ENCODE data around the gene ARHGAP26. TPM values are rescaled to one million over a fixed set of nuclear protein-coding genes. Genes with fewer than 3 reads are reported as not detected.
A peak's percentile ranks its signal among the peaks of the same experiment; 100 is the strongest.

The ARHGAP26 gene
- total RNA-seq, 5 donors from 2014 or later (not counting 1 experiment from before 2014, with no cell fraction given), result 22.8 to 49.3 (median 28.3) TPM

GRCh38 chr5:143214890-143215289 is 444.7 kb downstream of the ARHGAP26 start:
- H3K4me3 Mint-ChIP-seq, result no peak overlapping the region
- peaks cover 44% of the 10 kb centered on the region for H3K36me3 Mint-ChIP-seq
- Histone ChIP-seq H3K27me3 (replicated peaks in 1 of 2; ENCODE audit: control insufficient read depth in 2 of 2, extremely low read depth in 1 of 2, insufficient read depth in 2 of 2, low read length in 1 of 2) (no peaks in the 10 kb centered on the region), H3K4me3 (ENCODE audit: control insufficient read depth in 1 of 2, extremely low read depth in 1 of 2, low read length in 1 of 2) (no peak overlapping the region), H3K36me3 (ENCODE audit: control insufficient read depth in 2 of 2, extremely low read depth in 1 of 2, insufficient read depth in 1 of 2, low read length in 1 of 2) (peaks cover 0 to 21% of the 10 kb centered on the region in 2 donors), H3K27ac (ENCODE audit: low read length) (no peak overlapping the region), H3K9me3 (no peaks in the 10 kb centered on the region), H3K4me1 (ENCODE audit: control insufficient read depth in 1 of 2, extremely low read depth in 1 of 2, insufficient read depth in 2 of 2, low read length in 2 of 2) (peaks cover 0 to 6% of the 10 kb centered on the region in 2 experiments)
- peaks cover 15 to 18% (median 16%) of the 10 kb centered on the region in 3 donors for H3K4me1 Mint-ChIP-seq
- whole genome bisulfite sequencing (ENCODE audit: insufficient coverage), result 88% methylated on average over 6 of the region's 6 CpGs
- ChIA-PET CTCF (no interaction called here), POLR2A (no interaction called here)
- ATAC-seq (replicated peaks in 1 of 4), result no peak
- H3K9me3 Mint-ChIP-seq, result no peaks in the 10 kb centered on the region
- H3K27me3 Mint-ChIP-seq, result no peaks in the 10 kb centered on the region
- no peak for DNase-seq
- H3K27ac Mint-ChIP-seq, result no peak overlapping the region

- H3K9me3 ChIP-seq, result no peaks in the 10 kb centered on the region
- Mint-ChIP-seq H3K27me3 (no peaks in the 10 kb centered on the region), H3K9me3 (no peaks in the 10 kb centered on the region), H3K36me3 (peaks cover 36% of the 10 kb centered on the region), H3K4me3 (no peak overlapping the region), H3K4me1 (peaks cover 22 to 24% (median 23%) of the 10 kb centered on the region in 3 donors), H3K27ac (no peak overlapping the region)
- peaks cover 0 to 10% of the 10 kb centered on the region in 2 experiments for H3K4me1 ChIP-seq (ENCODE audit: control insufficient read depth in 1 of 2, extremely low read depth in 1 of 2, insufficient read depth in 2 of 2, low read length in 2 of 2)
- ChIA-PET CTCF (no interaction called here), POLR2A (no interaction called here)
- H3K36me3 ChIP-seq (ENCODE audit: control insufficient read depth in 2 of 2, extremely low read depth in 1 of 2, insufficient read depth in 1 of 2, low read length in 1 of 2), result peaks cover 0 to 21% of the 10 kb centered on the region in 2 donors
- ATAC-seq (replicated peaks in 1 of 4), result no peak
- H3K27me3 ChIP-seq (replicated peaks in 1 of 2; ENCODE audit: control insufficient read depth in 2 of 2, extremely low read depth in 1 of 2, insufficient read depth in 2 of 2, low read length in 1 of 2), result no peaks in the 10 kb centered on the region
- no peak for DNase-seq
- WGBS (ENCODE audit: insufficient coverage), result 100% methylated on average over 1 of the region's 6 CpGs
- no peak overlapping the region for H3K4me3 ChIP-seq (ENCODE audit: control insufficient read depth in 1 of 2, extremely low read depth in 1 of 2, low read length in 1 of 2)
- no peak overlapping the region for H3K27ac ChIP-seq (ENCODE audit: low read length)
These were observed 445.5 kb downstream of the ARHGAP26 start for GRCh38 chr5:143215690-143216089.

- no peaks in the 10 kb centered on the region for H3K27me3 ChIP-seq (replicated peaks in 1 of 2; ENCODE audit: control insufficient read depth in 2 of 2, extremely low read depth in 1 of 2, insufficient read depth in 2 of 2, low read length in 1 of 2)
- ChIA-PET CTCF (interaction anchor here in 1 of 2 donors (0.7 kb wide), 1 partner anchor 180 kb away, joined by 3 read pairs; no protein-coding TSS in a partner anchor), POLR2A (no interaction called here)
- no peak for DNase-seq
- peaks cover 0 to 21% of the 10 kb centered on the region in 2 donors for H3K36me3 ChIP-seq (ENCODE audit: control insufficient read depth in 2 of 2, extremely low read depth in 1 of 2, insufficient read depth in 1 of 2, low read length in 1 of 2)
- Mint-ChIP-seq H3K4me1 (peaks cover 27 to 30% (median 28%) of the 10 kb centered on the region in 3 donors), H3K9me3 (no peaks in the 10 kb centered on the region), H3K4me3 (no peak overlapping the region), H3K27ac (no peak overlapping the region), H3K36me3 (peaks cover 39% of the 10 kb centered on the region), H3K27me3 (no peaks in the 10 kb centered on the region)
- H3K27ac ChIP-seq (ENCODE audit: low read length), result no peak overlapping the region
- no peaks in the 10 kb centered on the region for H3K9me3 ChIP-seq
- H3K4me1 ChIP-seq (ENCODE audit: control insufficient read depth in 1 of 2, extremely low read depth in 1 of 2, insufficient read depth in 2 of 2, low read length in 2 of 2), result peaks cover 0 to 10% of the 10 kb centered on the region in 2 experiments
- 98% methylated on average over 5 of the region's 9 CpGs for WGBS (ENCODE audit: insufficient coverage)
- no peak overlapping the region for H3K4me3 ChIP-seq (ENCODE audit: control insufficient read depth in 1 of 2, extremely low read depth in 1 of 2, low read length in 1 of 2)
- no peak for ATAC-seq (replicated peaks in 1 of 4)
These were observed 446.0 kb downstream of the ARHGAP26 start for GRCh38 chr5:143216211-143216610.

- Mint-ChIP-seq H3K4me1 (peaks cover 37 to 40% (median 38%) of the 10 kb centered on the region in 3 donors), H3K9me3 (no peaks in the 10 kb centered on the region), H3K36me3 (peaks cover 34% of the 10 kb centered on the region), H3K27me3 (no peaks in the 10 kb centered on the region), H3K4me3 (no peak overlapping the region), H3K27ac (no peak overlapping the region)
- H3K9me3 ChIP-seq, result no peaks in the 10 kb centered on the region
- no peak overlapping the region for H3K4me3 ChIP-seq (ENCODE audit: control insufficient read depth in 1 of 2, extremely low read depth in 1 of 2, low read length in 1 of 2)
- H3K4me1 ChIP-seq (ENCODE audit: control insufficient read depth in 1 of 2, extremely low read depth in 1 of 2, insufficient read depth in 2 of 2, low read length in 2 of 2), result peaks cover 8 to 19% of the 10 kb centered on the region in 2 experiments
- POLR2A ChIA-PET, result no interaction called here
- H3K27ac ChIP-seq (ENCODE audit: low read length), result no peak overlapping the region
- WGBS (ENCODE audit: insufficient coverage), result 68% methylated on average over 7 of the region's 10 CpGs
- CTCF ChIA-PET, result no interaction called here
- H3K27me3 ChIP-seq (replicated peaks in 1 of 2; ENCODE audit: control insufficient read depth in 2 of 2, extremely low read depth in 1 of 2, insufficient read depth in 2 of 2, low read length in 1 of 2), result no peaks in the 10 kb centered on the region
- DNase-seq (no peak), ATAC-seq (replicated peaks in 1 of 4) (no peak)
- peaks cover 0 to 21% of the 10 kb centered on the region in 2 donors for H3K36me3 ChIP-seq (ENCODE audit: control insufficient read depth in 2 of 2, extremely low read depth in 1 of 2, insufficient read depth in 1 of 2, low read length in 1 of 2)
These were observed 447.1 kb downstream of the ARHGAP26 start for GRCh38 chr5:143217065-143217803.

- peaks cover 0 to 21% of the 10 kb centered on the region in 2 donors for H3K36me3 ChIP-seq (ENCODE audit: control insufficient read depth in 2 of 2, extremely low read depth in 1 of 2, insufficient read depth in 1 of 2, low read length in 1 of 2)
- POLR2A ChIA-PET, result no interaction called here
- H3K4me1 ChIP-seq (ENCODE audit: control insufficient read depth in 1 of 2, extremely low read depth in 1 of 2, insufficient read depth in 2 of 2, low read length in 2 of 2), result peaks cover 14 to 24% of the 10 kb centered on the region in 2 experiments
- WGBS (ENCODE audit: insufficient coverage), result 71% methylated on average over 1 of the region's 2 CpGs
- H3K27ac ChIP-seq (ENCODE audit: low read length), result no peak overlapping the region
- H3K36me3 Mint-ChIP-seq, result peaks cover 32% of the 10 kb centered on the region
- ATAC-seq (replicated peaks in 1 of 4) (no peak), DNase-seq (no peak)
- H3K27ac Mint-ChIP-seq, result no peak overlapping the region
- CTCF ChIA-PET, result no interaction called here
- no peak overlapping the region for H3K4me3 ChIP-seq (ENCODE audit: control insufficient read depth in 1 of 2, extremely low read depth in 1 of 2, low read length in 1 of 2)
- H3K4me1 Mint-ChIP-seq, result peaks cover 43 to 45% (median 43%) of the 10 kb centered on the region in 3 donors
- no peaks in the 10 kb centered on the region for H3K9me3 ChIP-seq
- no peaks in the 10 kb centered on the region for H3K27me3 ChIP-seq (replicated peaks in 1 of 2; ENCODE audit: control insufficient read depth in 2 of 2, extremely low read depth in 1 of 2, insufficient read depth in 2 of 2, low read length in 1 of 2)
- no peaks in the 10 kb centered on the region for H3K9me3 Mint-ChIP-seq
- H3K27me3 Mint-ChIP-seq, result no peaks in the 10 kb centered on the region
- no peak overlapping the region for H3K4me3 Mint-ChIP-seq
These were observed 447.6 kb downstream of the ARHGAP26 start for GRCh38 chr5:143217804-143218160.

GRCh38 chr5:143218517-143219170 is 448.5 kb downstream of the ARHGAP26 start:
- Mint-ChIP-seq H3K27me3 (no peaks in the 10 kb centered on the region), H3K27ac (peak overlapping the region; percentile 9 to 65), H3K36me3 (peaks cover 32% of the 10 kb centered on the region), H3K9me3 (no peaks in the 10 kb centered on the region), H3K4me3 (no peak overlapping the region), H3K4me1 (peaks cover 48 to 52% (median 49%) of the 10 kb centered on the region in 3 donors)
- H3K9me3 ChIP-seq, result no peaks in the 10 kb centered on the region
- ChIA-PET CTCF (interaction anchor here in 1 of 2 donors (0.7 kb wide), 1 partner anchor 180 kb away, joined by 3 read pairs; no protein-coding TSS in a partner anchor), POLR2A (no interaction called here)
- H3K27ac ChIP-seq (ENCODE audit: low read length), result no peak overlapping the region
- peaks cover under 1 to 21% of the 10 kb centered on the region in 2 donors for H3K36me3 ChIP-seq (ENCODE audit: control insufficient read depth in 2 of 2, extremely low read depth in 1 of 2, insufficient read depth in 1 of 2, low read length in 1 of 2)
- no peak overlapping the region for H3K4me3 ChIP-seq (ENCODE audit: control insufficient read depth in 1 of 2, extremely low read depth in 1 of 2, low read length in 1 of 2)
- no peak for ATAC-seq (replicated peaks in 1 of 4)
- 83% methylated on average over 1 of the region's 4 CpGs for WGBS (ENCODE audit: insufficient coverage)
- H3K4me1 ChIP-seq (ENCODE audit: control insufficient read depth in 1 of 2, extremely low read depth in 1 of 2, insufficient read depth in 2 of 2, low read length in 2 of 2), result peaks cover 18 to 30% of the 10 kb centered on the region in 2 experiments
- DNase-seq, result peak in 1 of 35 experiments; percentile 27
- H3K27me3 ChIP-seq (replicated peaks in 1 of 2; ENCODE audit: control insufficient read depth in 2 of 2, extremely low read depth in 1 of 2, insufficient read depth in 2 of 2, low read length in 1 of 2), result no peaks in the 10 kb centered on the region
